ENCODE results near the gene PASD1. TPM values are rescaled to one million over a fixed set of nuclear protein-coding genes. Genes with fewer than 3 reads are reported as not detected.

Gene PASD1
- total RNA-seq, 2 donors from 2014 or later = not detected

GRCh38 chrX:151692825-151693224 lies 129.3 kb downstream of the PASD1 start:
- H3K36me3 Mint-ChIP-seq (ENCODE audit: low read depth) = no peaks in the 10 kb centered on the region
- WGBS, 2 experiments (ENCODE audit: insufficient coverage in 1 of 2, insufficient read length in 1 of 2) = 84 to 98% methylated on average over 3 to 6 of the region's 6 CpGs
- no peaks in the 10 kb centered on the region for H3K9me3 ChIP-seq (ENCODE audit: control insufficient read depth, low read length)
- no peaks in the 10 kb centered on the region for H3K27me3 ChIP-seq (ENCODE audit: control insufficient read depth, insufficient read depth, low read length, poor library complexity, severe bottlenecking)
- no peak overlapping the region for H3K9ac ChIP-seq (ENCODE audit: extremely low read depth, low read length, poor library complexity, severe bottlenecking)
- H3K4me3 ChIP-seq (ENCODE audit: low read length) = no peak overlapping the region
- H3K36me3 ChIP-seq (ENCODE audit: control insufficient read depth, insufficient read depth, low read length) = no peaks in the 10 kb centered on the region
- TF ChIP-seq, protein P1, sequence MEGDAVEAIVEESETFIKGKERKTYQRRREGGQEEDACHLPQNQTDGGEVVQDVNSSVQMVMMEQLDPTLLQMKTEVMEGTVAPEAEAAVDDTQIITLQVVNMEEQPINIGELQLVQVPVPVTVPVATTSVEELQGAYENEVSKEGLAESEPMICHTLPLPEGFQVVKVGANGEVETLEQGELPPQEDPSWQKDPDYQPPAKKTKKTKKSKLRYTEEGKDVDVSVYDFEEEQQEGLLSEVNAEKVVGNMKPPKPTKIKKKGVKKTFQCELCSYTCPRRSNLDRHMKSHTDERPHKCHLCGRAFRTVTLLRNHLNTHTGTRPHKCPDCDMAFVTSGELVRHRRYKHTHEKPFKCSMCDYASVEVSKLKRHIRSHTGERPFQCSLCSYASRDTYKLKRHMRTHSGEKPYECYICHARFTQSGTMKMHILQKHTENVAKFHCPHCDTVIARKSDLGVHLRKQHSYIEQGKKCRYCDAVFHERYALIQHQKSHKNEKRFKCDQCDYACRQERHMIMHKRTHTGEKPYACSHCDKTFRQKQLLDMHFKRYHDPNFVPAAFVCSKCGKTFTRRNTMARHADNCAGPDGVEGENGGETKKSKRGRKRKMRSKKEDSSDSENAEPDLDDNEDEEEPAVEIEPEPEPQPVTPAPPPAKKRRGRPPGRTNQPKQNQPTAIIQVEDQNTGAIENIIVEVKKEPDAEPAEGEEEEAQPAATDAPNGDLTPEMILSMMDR (conservative IDR thresholded peaks at IDR 0.05) = no peak
- DNase-seq = no peak
- peaks cover 25% of the 10 kb centered on the region for H3K27me3 Mint-ChIP-seq (ENCODE audit: insufficient read depth)
- no peak overlapping the region for H3K4me3 Mint-ChIP-seq
- peaks cover 26% of the 10 kb centered on the region for H3K9me3 Mint-ChIP-seq
- no peak overlapping the region for H3K27ac ChIP-seq (ENCODE audit: low read depth, low read length)
- no peak overlapping the region for H3K27ac Mint-ChIP-seq
- H3K4me1 Mint-ChIP-seq = peaks cover 5% of the 10 kb centered on the region
- no peaks in the 10 kb centered on the region for H3K4me1 ChIP-seq (ENCODE audit: control insufficient read depth, insufficient read depth, low read length)

- WGBS, 2 experiments (ENCODE audit: insufficient coverage in 1 of 2, insufficient read length in 1 of 2) = 80 to 93% methylated on average over 3 to 11 of the region's 12 CpGs
Measured at GRCh38 chrX:151694121-151694520, 130.6 kb downstream of the PASD1 start.

DNA sequence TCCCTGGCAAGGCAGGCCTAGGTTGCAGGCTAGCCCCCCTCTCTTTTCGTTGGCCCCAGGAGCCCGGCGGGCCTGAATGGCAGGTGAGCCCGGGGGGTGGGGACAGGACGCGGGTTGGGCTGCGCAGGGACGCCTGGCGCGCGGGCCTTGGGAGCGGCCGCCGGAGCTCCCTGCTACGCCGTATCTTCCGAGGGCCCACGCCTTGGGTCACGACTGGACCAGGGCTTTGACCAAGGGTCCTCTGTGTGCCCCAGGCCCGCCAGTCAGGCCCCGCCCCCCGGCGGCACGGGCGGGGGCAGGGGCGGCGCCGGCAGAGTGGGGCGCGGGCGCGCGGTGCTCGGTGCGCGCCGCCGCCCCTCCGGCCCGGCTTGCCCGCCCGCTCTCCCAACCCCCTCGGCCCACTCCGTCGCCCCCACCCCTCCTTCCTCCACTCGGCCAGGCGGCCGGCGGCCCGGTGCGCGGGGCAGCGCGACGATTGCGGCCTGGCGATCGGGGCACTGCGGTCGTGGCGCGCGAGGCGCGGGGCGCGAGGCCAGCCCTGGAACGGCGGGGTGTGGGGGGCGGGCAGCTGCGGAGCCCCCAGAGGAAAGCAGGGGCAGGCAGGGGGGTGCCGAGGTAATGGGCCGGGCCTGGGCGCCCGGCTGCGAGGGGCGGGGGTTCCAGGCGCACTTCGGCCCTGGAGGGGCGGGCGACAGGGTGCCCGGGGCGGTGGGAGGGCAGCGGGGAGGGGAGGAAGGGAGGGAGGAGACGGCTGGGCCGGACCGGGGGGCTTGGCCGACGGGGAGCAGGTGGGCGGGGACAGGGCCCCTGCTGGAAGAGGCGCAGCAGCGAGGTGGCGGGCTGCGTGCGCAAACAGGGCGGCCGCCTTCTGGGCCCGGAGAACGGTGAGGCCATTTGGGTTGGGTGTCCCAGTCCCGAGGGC lies 131.4 kb downstream of the PASD1 start, which contains the start of gene PRRG3:
PRRG3 (plus strand) TSS at position 798 of the 922 bp plus-strand sequence. CDS start 3,357 bp downstream, outside the sequence.
- H3K4me1 Mint-ChIP-seq = peaks cover 5% of the 10 kb centered on the region
- Histone ChIP-seq H3K36me3 (ENCODE audit: control insufficient read depth, insufficient read depth, low read length) (no peaks in the 10 kb centered on the region), H3K4me3 (ENCODE audit: low read length) (peak within 1 kb of the TSS; percentile 74), H3K27me3 (ENCODE audit: control insufficient read depth, insufficient read depth, low read length, poor library complexity, severe bottlenecking) (no peaks in the 10 kb centered on the region), H3K9me3 (ENCODE audit: control insufficient read depth, low read length) (no peaks in the 10 kb centered on the region), H3K4me1 (ENCODE audit: control insufficient read depth, insufficient read depth, low read length) (no peaks in the 10 kb centered on the region), H3K27ac (ENCODE audit: low read depth, low read length) (no peak within 1 kb of the TSS), H3K9ac (ENCODE audit: extremely low read depth, low read length, poor library complexity, severe bottlenecking) (no peak within 1 kb of the TSS)
- peak within 1 kb of the TSS; percentile 65 for H3K4me3 Mint-ChIP-seq
- DNase-seq = peak; percentile 69
- TF ChIP-seq, protein P1 (conservative IDR thresholded peaks at IDR 0.05) = no peak
- WGBS, 2 experiments (ENCODE audit: insufficient coverage in 1 of 2, insufficient read length in 1 of 2) = 4 to 20% methylated on average over 4 to 66 of the region's 100 CpGs
- H3K36me3 Mint-ChIP-seq (ENCODE audit: low read depth) = no peaks in the 10 kb centered on the region
- H3K27me3 Mint-ChIP-seq (ENCODE audit: insufficient read depth) = peaks cover 25% of the 10 kb centered on the region
- peaks cover 40% of the 10 kb centered on the region for H3K9me3 Mint-ChIP-seq
- no peak within 1 kb of the TSS for H3K27ac Mint-ChIP-seq

More at GRCh38 chrX:151694121-151694520, 130.6 kb downstream of the PASD1 start:
- H3K4me1 Mint-ChIP-seq = peaks cover 5% of the 10 kb centered on the region
- no peak overlapping the region for H3K27ac Mint-ChIP-seq
- TF ChIP-seq, protein P1 (conservative IDR thresholded peaks at IDR 0.05) = no peak
- Histone ChIP-seq H3K4me1 (ENCODE audit: control insufficient read depth, insufficient read depth, low read length) (no peaks in the 10 kb centered on the region), H3K36me3 (ENCODE audit: control insufficient read depth, insufficient read depth, low read length) (no peaks in the 10 kb centered on the region), H3K9ac (ENCODE audit: extremely low read depth, low read length, poor library complexity, severe bottlenecking) (no peak overlapping the region), H3K27me3 (ENCODE audit: control insufficient read depth, insufficient read depth, low read length, poor library complexity, severe bottlenecking) (no peaks in the 10 kb centered on the region), H3K4me3 (ENCODE audit: low read length) (no peak overlapping the region), H3K9me3 (ENCODE audit: control insufficient read depth, low read length) (no peaks in the 10 kb centered on the region), H3K27ac (ENCODE audit: low read depth, low read length) (no peak overlapping the region)
- peaks cover 25% of the 10 kb centered on the region for H3K27me3 Mint-ChIP-seq (ENCODE audit: insufficient read depth)
- H3K4me3 Mint-ChIP-seq = peak overlapping the region; percentile 49
- H3K36me3 Mint-ChIP-seq (ENCODE audit: low read depth) = no peaks in the 10 kb centered on the region
- no peak for DNase-seq
- peaks cover 38% of the 10 kb centered on the region for H3K9me3 Mint-ChIP-seq
